ENCODE results near the gene ITPRID2.

ITPRID2 gene

DNA sequence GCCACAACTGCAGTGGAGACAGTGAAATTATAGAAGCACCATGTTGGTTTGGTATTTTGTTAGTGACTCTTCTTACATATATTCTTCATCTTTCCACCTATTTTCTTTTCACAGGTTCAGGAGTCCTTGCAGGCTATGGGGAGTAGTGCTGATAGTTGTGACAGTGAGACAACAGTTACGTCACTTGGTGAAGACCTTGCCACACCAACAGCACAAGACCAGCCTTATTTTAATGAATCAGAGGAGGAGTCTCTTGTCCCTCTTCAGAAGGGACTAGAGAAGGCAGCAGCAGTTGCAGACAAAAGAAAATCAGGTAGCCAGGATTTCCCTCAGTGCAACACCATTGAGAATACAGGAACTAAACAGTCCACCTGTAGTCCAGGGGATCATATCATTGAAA is 23.6 kb downstream of the ITPRID2 start:
- no peak for TF ChIP-seq SIN3A (IDR thresholded peaks at IDR 0.05; ENCODE audit: borderline replicate concordance, insufficient read depth, low read length)
- no peak for TF ChIP-seq POLR2AphosphoS5 (IDR thresholded peaks at IDR 0.05; ENCODE audit: low read depth, low read length)
- no peak for TF ChIP-seq TAF1 (IDR thresholded peaks at IDR 0.05; ENCODE audit: borderline replicate concordance, insufficient read depth, low read length)
- TF ChIP-seq REST (IDR thresholded peaks at IDR 0.05; ENCODE audit: insufficient read depth in 1 of 2, low read depth in 2 of 2, low read length in 2 of 2): no peak
- TF ChIP-seq FOXP2 (optimal IDR thresholded peaks at IDR 0.05; ENCODE audit: borderline replicate concordance, extremely low read depth, extremely low read length, insufficient read depth): no peak

DNA sequence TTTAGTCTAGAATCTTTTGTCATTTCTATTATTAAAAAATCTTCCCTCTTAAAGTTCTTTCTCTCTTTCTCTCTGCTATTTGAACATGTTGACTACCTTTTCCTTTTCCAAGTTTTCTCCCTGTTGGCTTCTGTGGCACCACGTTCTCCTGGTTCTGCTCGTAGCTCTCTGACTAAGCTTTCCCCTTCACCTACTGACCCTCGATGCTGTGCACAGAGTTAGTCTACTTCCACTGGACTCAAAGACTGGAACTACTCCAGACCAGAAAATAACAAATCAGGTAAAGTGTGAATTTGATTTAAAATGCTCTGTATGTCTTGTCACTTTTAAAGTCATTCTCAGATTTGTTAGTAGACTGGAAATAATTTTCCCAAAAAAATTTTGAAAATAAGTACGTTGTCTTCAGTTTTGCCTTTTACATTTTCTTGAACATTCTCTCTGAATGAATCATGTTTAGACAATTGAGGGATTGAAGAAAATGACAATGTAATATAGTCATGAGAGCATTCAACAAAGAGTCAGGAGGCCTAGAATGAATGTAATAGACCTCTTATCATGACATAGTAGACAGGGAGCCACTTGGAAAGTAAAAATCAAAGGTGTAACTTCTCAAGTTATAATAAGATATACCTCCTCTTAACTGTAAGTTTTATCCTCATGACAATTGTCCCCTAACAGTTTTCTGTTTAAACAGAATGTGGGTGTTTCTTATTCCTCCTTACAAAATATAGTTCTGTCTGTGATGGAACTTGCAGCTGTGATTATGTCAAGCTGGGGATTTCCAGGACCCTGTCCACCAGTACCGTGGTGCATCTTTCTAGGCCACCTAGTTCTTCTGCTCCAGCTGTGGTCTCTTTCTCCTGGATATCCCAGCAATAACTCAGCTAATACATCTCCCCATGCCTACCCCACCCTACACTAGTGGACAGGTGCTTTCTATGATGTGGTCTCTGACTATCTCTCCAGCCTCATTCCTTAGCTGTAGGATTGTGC is 25.5 kb downstream of the ITPRID2 start:
- TF ChIP-seq SIN3A (IDR thresholded peaks at IDR 0.05; ENCODE audit: borderline replicate concordance, insufficient read depth, low read length) (no peak), POLR2AphosphoS5 (IDR thresholded peaks at IDR 0.05; ENCODE audit: low read depth, low read length) (no peak), FOXP2 (optimal IDR thresholded peaks at IDR 0.05; ENCODE audit: borderline replicate concordance, extremely low read depth, extremely low read length, insufficient read depth) (no peak), TAF1 (IDR thresholded peaks at IDR 0.05; ENCODE audit: borderline replicate concordance, insufficient read depth, low read length) (no peak), REST (IDR thresholded peaks at IDR 0.05; ENCODE audit: insufficient read depth in 1 of 2, low read depth in 2 of 2, low read length in 2 of 2) (no peak)

GRCh38 chr2:181918188-181918587 is 26.7 kb downstream of the ITPRID2 start:
- no peak for TF ChIP-seq TAF1 (IDR thresholded peaks at IDR 0.05; ENCODE audit: borderline replicate concordance, insufficient read depth, low read length)
- TF ChIP-seq POLR2AphosphoS5 (IDR thresholded peaks at IDR 0.05; ENCODE audit: low read depth, low read length): no peak
- TF ChIP-seq FOXP2 (optimal IDR thresholded peaks at IDR 0.05; ENCODE audit: borderline replicate concordance, extremely low read depth, extremely low read length, insufficient read depth): no peak
- TF ChIP-seq SIN3A (IDR thresholded peaks at IDR 0.05; ENCODE audit: borderline replicate concordance, insufficient read depth, low read length): no peak
- no peak for TF ChIP-seq REST (IDR thresholded peaks at IDR 0.05; ENCODE audit: insufficient read depth in 1 of 2, low read depth in 2 of 2, low read length in 2 of 2)

- TF ChIP-seq REST (IDR thresholded peaks at IDR 0.05; ENCODE audit: insufficient read depth in 1 of 2, low read depth in 2 of 2, low read length in 2 of 2) (no peak), SIN3A (IDR thresholded peaks at IDR 0.05; ENCODE audit: borderline replicate concordance, insufficient read depth, low read length) (no peak), POLR2AphosphoS5 (IDR thresholded peaks at IDR 0.05; ENCODE audit: low read depth, low read length) (no peak), FOXP2 (optimal IDR thresholded peaks at IDR 0.05; ENCODE audit: borderline replicate concordance, extremely low read depth, extremely low read length, insufficient read depth) (no peak), TAF1 (IDR thresholded peaks at IDR 0.05; ENCODE audit: borderline replicate concordance, insufficient read depth, low read length) (no peak)
Measured at GRCh38 chr2:181923121-181923520, 31.6 kb downstream of the ITPRID2 start.

All from PFSK-1 (cell line).